Right kidney (tissue), 9 donors: ENCODE results near the gene DOHH.

Source experiments
- DNase-seq: peaks from one replicate; pipeline ENCODE4 v3.0.0-alpha.2; 2016
- long read RNA-seq, 8 donors: transcript quantifications; one replicate each; lab custom pipeline, GENCODE V29; 2026

The DOHH gene
- long read RNA-seq, donor 1, transcript DOHH-201 (5 exons, 2,031 nt): major isoform, 10 of 19 reads
- long read RNA-seq, donor 1, partial matches to known transcripts: 9 of 19 reads
- long read RNA-seq, donor 1, other reads (novel, unspliced or antisense): 0 of 19 reads
- long read RNA-seq, donor 2, transcript DOHH-201 (5 exons, 2,031 nt): major isoform, 6 of 6 reads
- long read RNA-seq, donor 2, partial matches to known transcripts: 0 of 6 reads
- long read RNA-seq, donor 2, other reads (novel, unspliced or antisense): 0 of 6 reads
- long read RNA-seq, donor 3, transcript DOHH-201 (5 exons, 2,031 nt): major isoform, 5 of 5 reads
- long read RNA-seq, donor 3, partial matches to known transcripts: 0 of 5 reads
- long read RNA-seq, donor 3, other reads (novel, unspliced or antisense): 0 of 5 reads
- long read RNA-seq, donor 4, partial matches to known transcripts: 0 of 2 reads
- long read RNA-seq, donor 4, other reads (novel, unspliced or antisense): 0 of 2 reads
- long read RNA-seq, donor 5, transcript DOHH-201 (5 exons, 2,031 nt): major isoform, 8 of 8 reads
- long read RNA-seq, donor 5, partial matches to known transcripts: 0 of 8 reads
- long read RNA-seq, donor 5, other reads (novel, unspliced or antisense): 0 of 8 reads
- long read RNA-seq, donor 6, transcript DOHH-201 (5 exons, 2,031 nt): major isoform, 5 of 10 reads
- long read RNA-seq, donor 6, partial matches to known transcripts: 5 of 10 reads
- long read RNA-seq, donor 6, other reads (novel, unspliced or antisense): 0 of 10 reads
- long read RNA-seq, donor 7: 0 reads
- long read RNA-seq, donor 8, partial matches to known transcripts: 0 of 4 reads
- long read RNA-seq, donor 8, other reads (novel, unspliced or antisense): 0 of 4 reads

GRCh38 chr19:3500429-3501101 lies at the start of gene DOHH:
TSS of gene DOHH (minus strand) at chr19:3500674. CDS start at chr19:3496814, 3,860 bp downstream.
- peak; percentile 98 for DNase-seq

- no peak for DNase-seq
Measured at GRCh38 chr19:3549816-3550215, 49.3 kb upstream of the DOHH start.

GRCh38 chr19:3548606-3549005 lies 48.1 kb upstream of the DOHH start:
- no peak for DNase-seq

- no peak for DNase-seq
Measured at GRCh38 chr19:3547767-3548282, 47.4 kb upstream of the DOHH start.

- DNase-seq: no peak
Measured at GRCh38 chr19:3547301-3547731, 46.8 kb upstream of the DOHH start.

GRCh38 chr19:3546119-3546518 lies 45.6 kb upstream of the DOHH start:
- no peak for DNase-seq

- no peak for DNase-seq
Measured at GRCh38 chr19:3545669-3546034, 45.2 kb upstream of the DOHH start.

- DNase-seq: peak; percentile 51
Measured at GRCh38 chr19:3544742-3545668, 44.5 kb upstream of the DOHH start.

GRCh38 chr19:3544058-3544376 lies 43.5 kb upstream of the DOHH start:
- no peak for DNase-seq

- DNase-seq: no peak
Measured at GRCh38 chr19:3543150-3544057, 42.9 kb upstream of the DOHH start.

- no peak for DNase-seq
Measured at GRCh38 chr19:3539756-3540118, 39.3 kb upstream of the DOHH start.

- DNase-seq: no peak
Measured at GRCh38 chr19:3538965-3539755, 38.7 kb upstream of the DOHH start, which contains the start of gene TEKTIP1. TSS of gene TEKTIP1 (plus strand) at chr19:3539174. CDS start at chr19:3539178, 4 bp downstream.

GRCh38 chr19:3538258-3538929 lies 37.9 kb upstream of the DOHH start:
- no peak for DNase-seq

GRCh38 chr19:3537438-3538240 lies 37.2 kb upstream of the DOHH start:
- no peak for DNase-seq

- no peak for DNase-seq
Measured at GRCh38 chr19:3537101-3537437, 36.6 kb upstream of the DOHH start.

- no peak for DNase-seq
Measured at GRCh38 chr19:3536429-3537100, 36.1 kb upstream of the DOHH start.

- no peak for DNase-seq
Measured at GRCh38 chr19:3535981-3536380, 35.5 kb upstream of the DOHH start.

GRCh38 chr19:3535563-3535965 lies 35.1 kb upstream of the DOHH start:
- no peak for DNase-seq
